KMS-11 (cell line): ENCODE measurements around the gene CLSTN1.

Experiments used
- H2AFZ ChIP-seq: fragments of 200-600 bp; sonication (generic); 2 replicates; pipeline ENCODE4 v1.6.1; 2016; ENCODE audit warnings: antibody characterized with exemption, mixed run types, low read depth
- H3K27ac ChIP-seq: fragments of 200-600 bp; sonication (generic); 2 replicates; pipeline ENCODE4 v1.6.1; 2016; ENCODE audit warnings: mild to moderate bottlenecking, mixed run types
- H3K27me3 ChIP-seq: fragments of 200-600 bp; sonication (generic); 2 replicates; pipeline ENCODE4 v1.6.1; 2017; ENCODE audit warnings: mild to moderate bottlenecking, low read depth, mixed run types, moderate library complexity; ENCODE audit not compliant: insufficient read depth
- H3K36me3 ChIP-seq: fragments of 200-600 bp; sonication (generic); 2 replicates; pipeline ENCODE4 v1.6.1; 2017; ENCODE audit warnings: mild to moderate bottlenecking, mixed run types; ENCODE audit not compliant: insufficient read depth
- H3K4me1 ChIP-seq: fragments of 200-600 bp; sonication (generic); 2 replicates; pipeline ENCODE4 v1.6.1; 2016; ENCODE audit warnings: mild to moderate bottlenecking, low read depth, mixed run types; ENCODE audit not compliant: poor library complexity, severe bottlenecking
- H3K4me2 ChIP-seq: fragments of 200-600 bp; sonication (generic); 2 replicates; pipeline ENCODE4 v1.7.0; 2016; ENCODE audit warnings: mild to moderate bottlenecking, mixed run types
- H3K4me3 ChIP-seq: fragments of 200-600 bp; sonication (generic); IDR thresholded peaks from 2 replicates; pipeline ENCODE4 v1.6.1; 2017; ENCODE audit warnings: low read depth, low read length, mixed read lengths; ENCODE audit not compliant: insufficient read depth
- H3K79me2 ChIP-seq: fragments of 200-600 bp; sonication (generic); 2 replicates; pipeline ENCODE4 v1.6.1; 2016; ENCODE audit warnings: low read depth, mixed run types; ENCODE audit not compliant: insufficient read depth
- H3K9ac ChIP-seq: fragments of 200-600 bp; sonication (generic); 2 replicates; pipeline ENCODE4 v1.6.1; 2016; ENCODE audit warnings: mild to moderate bottlenecking, mixed run types
- H4K20me1 ChIP-seq: fragments of 200-600 bp; sonication (generic); 2 replicates; pipeline ENCODE4 v1.6.1; 2016; ENCODE audit warnings: mild to moderate bottlenecking, mixed run types; ENCODE audit not compliant: insufficient read depth
- CTCF ChIP-seq: fragments of 200-600 bp; sonication (generic); conservative IDR thresholded peaks from 2 replicates; pipeline ENCODE4 v1.6.1; 2017; ENCODE audit warnings: low read depth, mild to moderate bottlenecking, antibody characterized with exemption, low read length, moderate library complexity, mixed read lengths

Gene CLSTN1

GRCh38 chr1:9843576-9843945 lies 19.8 kb upstream of the CLSTN1 start:
- Histone ChIP-seq H3K27me3 (no peaks in the 10 kb centered on the region), H3K36me3 (no peaks in the 10 kb centered on the region), H3K4me1 (no peaks in the 10 kb centered on the region), H3K9ac (no peak overlapping the region), H4K20me1 (no peaks in the 10 kb centered on the region), H3K79me2 (no peaks in the 10 kb centered on the region), H3K4me3 (no peak overlapping the region), H3K27ac (no peak overlapping the region), H2AFZ (no peak overlapping the region), H3K4me2 (no peak overlapping the region)
- no peak for TF ChIP-seq CTCF

- Histone ChIP-seq H3K4me1 (no peaks in the 10 kb centered on the region), H4K20me1 (no peaks in the 10 kb centered on the region), H2AFZ (no peak overlapping the region), H3K27ac (no peak overlapping the region), H3K79me2 (no peaks in the 10 kb centered on the region), H3K36me3 (no peaks in the 10 kb centered on the region), H3K4me3 (no peak overlapping the region), H3K4me2 (no peak overlapping the region), H3K9ac (no peak overlapping the region), H3K27me3 (no peaks in the 10 kb centered on the region)
- TF ChIP-seq CTCF, result no peak
Measured at GRCh38 chr1:9842781-9843575, 19.2 kb upstream of the CLSTN1 start.

GRCh38 chr1:9842073-9842711 lies 18.4 kb upstream of the CLSTN1 start:
- Histone ChIP-seq H4K20me1 (no peaks in the 10 kb centered on the region), H3K27ac (no peak overlapping the region), H3K4me2 (no peak overlapping the region), H3K4me1 (no peaks in the 10 kb centered on the region), H3K27me3 (no peaks in the 10 kb centered on the region; the same call in 1 of the 2 replicates), H3K4me3 (no peak overlapping the region), H3K79me2 (no peaks in the 10 kb centered on the region), H3K9ac (no peak overlapping the region), H2AFZ (no peak overlapping the region), H3K36me3 (no peaks in the 10 kb centered on the region)
- no peak for TF ChIP-seq CTCF

GRCh38 chr1:9841460-9841859 lies 17.7 kb upstream of the CLSTN1 start:
- no peaks in the 10 kb centered on the region for H3K79me2 ChIP-seq
- TF ChIP-seq CTCF, result no peak
- H3K4me2 ChIP-seq, result no peak overlapping the region
- no peaks in the 10 kb centered on the region for H4K20me1 ChIP-seq
- no peak overlapping the region for H3K9ac ChIP-seq
- H3K27me3 ChIP-seq, result no peaks in the 10 kb centered on the region; the same call in 1 of the 2 replicates
- H3K4me3 ChIP-seq, result no peak overlapping the region
- H3K4me1 ChIP-seq, result no peaks in the 10 kb centered on the region
- H3K27ac ChIP-seq, result no peak overlapping the region
- no peak overlapping the region for H2AFZ ChIP-seq
- no peaks in the 10 kb centered on the region for H3K36me3 ChIP-seq
